ENCODE measurements around the gene GZMB.
"Not testable (repeated sequence)": the region's sequence is repeated elsewhere in the genome, so short reads cannot be mapped to it uniquely, and the experiment has no call there.

Gene GZMB

GRCh38 chr14:24664366-24664765, 30.4 kb upstream of the GZMB start:
- TF ChIP-seq CTCF (IDR thresholded peaks at IDR 0.05; ENCODE audit: low read depth, low read length): no peak
- no peak overlapping the region for H3K4me3 ChIP-seq (replicated peaks in 1 of 2; ENCODE audit: low read depth in 2 of 2, low read length in 2 of 2)
- no peak for DNase-seq (ENCODE audit: low read depth in 2 of 2)

- no peak overlapping the region for H3K4me3 ChIP-seq (replicated peaks in 1 of 2; ENCODE audit: low read depth in 2 of 2, low read length in 2 of 2)
- TF ChIP-seq CTCF (IDR thresholded peaks at IDR 0.05; ENCODE audit: low read depth, low read length): no peak
- DNase-seq (ENCODE audit: low read depth in 2 of 2): no peak
Observed at GRCh38 chr14:24662753-24663152, 28.8 kb upstream of the GZMB start.

GRCh38 chr14:24659916-24660570, 26.1 kb upstream of the GZMB start:
- TF ChIP-seq CTCF (IDR thresholded peaks at IDR 0.05; ENCODE audit: low read depth, low read length): no peak
- DNase-seq (ENCODE audit: low read depth in 2 of 2): no peak
- H3K4me3 ChIP-seq (replicated peaks in 1 of 2; ENCODE audit: low read depth in 2 of 2, low read length in 2 of 2): no peak overlapping the region

GRCh38 chr14:24648361-24648760, 14.4 kb upstream of the GZMB start:
- DNase-seq (ENCODE audit: low read depth in 2 of 2); H3K4me3 ChIP-seq (replicated peaks in 1 of 2; ENCODE audit: low read depth in 2 of 2, low read length in 2 of 2): not testable (repeated sequence)

GRCh38 chr14:24639905-24640304, 5.9 kb upstream of the GZMB start:
- DNase-seq (ENCODE audit: low read depth in 2 of 2): no peak
- TF ChIP-seq CTCF (IDR thresholded peaks at IDR 0.05; ENCODE audit: low read depth, low read length): no peak
- H3K4me3 ChIP-seq (replicated peaks in 1 of 2; ENCODE audit: low read depth in 2 of 2, low read length in 2 of 2): no peak overlapping the region

- no peak overlapping the region for H3K4me3 ChIP-seq (replicated peaks in 1 of 2; ENCODE audit: low read depth in 2 of 2, low read length in 2 of 2)
- no peak for TF ChIP-seq CTCF (IDR thresholded peaks at IDR 0.05; ENCODE audit: low read depth, low read length)
- no peak for DNase-seq (ENCODE audit: low read depth in 2 of 2)
Observed at GRCh38 chr14:24639270-24639669, 5.3 kb upstream of the GZMB start.

GRCh38 chr14:24633353-24633752, 637 bp downstream of the GZMB start:
- DNase-seq (ENCODE audit: low read depth in 2 of 2): no peak
- H3K4me3 ChIP-seq (replicated peaks in 1 of 2; ENCODE audit: low read depth in 2 of 2, low read length in 2 of 2): no peak overlapping the region
- TF ChIP-seq CTCF (IDR thresholded peaks at IDR 0.05; ENCODE audit: low read depth, low read length): no peak

All from cardiac fibroblast (primary cell).